Measurements from ENCODE around the gene SPHK1.

SPHK1 gene

GRCh38 chr17:76407509-76407908 lies 23.1 kb downstream of the SPHK1 start:
- DNase-seq (ENCODE audit: low read depth in 2 of 2), result no peak

- DNase-seq (ENCODE audit: low read depth in 2 of 2), result peak; percentile 25 to 47
These were observed 23.8 kb downstream of the SPHK1 start for GRCh38 chr17:76408037-76408849.

DNA sequence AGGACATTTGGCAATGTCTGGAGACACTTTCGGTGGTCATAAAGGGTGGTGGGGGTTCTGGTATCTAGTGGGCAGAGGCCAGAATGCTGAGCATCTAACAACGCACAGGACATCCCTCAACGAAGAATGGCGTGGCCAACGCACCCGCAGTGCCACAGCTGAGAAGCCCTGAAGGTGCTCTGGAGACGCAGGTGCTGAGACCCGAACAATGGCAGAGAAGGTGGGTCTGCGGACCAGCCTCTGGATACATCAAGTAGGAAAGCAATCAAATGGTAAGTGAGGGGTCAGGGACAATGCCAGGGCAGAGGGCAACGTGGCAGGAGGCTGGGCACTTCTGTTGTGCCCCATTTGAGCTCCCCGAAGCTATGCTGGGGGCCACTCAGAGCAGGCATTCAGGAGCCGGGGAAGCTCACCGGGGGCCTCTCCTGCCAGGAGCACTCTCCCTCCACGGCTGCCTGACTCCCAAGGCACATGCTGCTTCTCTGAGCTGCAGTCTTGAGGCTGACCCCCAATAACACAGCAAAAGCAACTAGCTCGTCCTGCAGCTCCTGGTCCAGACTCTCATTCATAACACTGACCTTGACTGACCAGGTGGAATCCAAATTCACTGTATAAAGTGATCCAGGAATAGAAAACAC lies 26.0 kb downstream of the SPHK1 start:
- DNase-seq (ENCODE audit: low read depth in 2 of 2), result no peak

DNA sequence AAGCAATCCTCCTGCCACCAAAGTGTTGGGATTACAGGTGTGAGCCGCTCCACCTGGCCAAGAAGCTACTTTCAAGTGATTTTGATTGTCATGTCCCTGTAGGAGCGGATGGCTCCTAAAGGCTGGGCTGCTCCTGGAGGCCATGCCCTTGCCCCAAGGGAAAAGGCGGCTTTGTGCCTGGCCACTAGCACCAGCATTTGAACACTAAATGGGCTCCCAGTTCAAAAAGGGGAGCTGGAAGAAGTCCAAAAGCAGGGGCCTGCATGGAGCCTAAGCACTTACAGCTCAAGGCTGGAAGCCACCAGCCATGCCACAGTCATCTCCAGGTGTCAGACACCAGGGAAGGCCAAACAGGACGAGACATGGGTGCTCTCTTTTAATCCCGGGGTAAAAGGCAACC lies 26.8 kb downstream of the SPHK1 start:
- no peak for DNase-seq (ENCODE audit: low read depth in 2 of 2)

GRCh38 chr17:76414334-76415295 lies 30.2 kb downstream of the SPHK1 start:
- no peak for DNase-seq (ENCODE audit: low read depth in 2 of 2)

- no peak for DNase-seq (ENCODE audit: low read depth in 2 of 2)
These were observed 31.4 kb downstream of the SPHK1 start for GRCh38 chr17:76415786-76416185.

DNA sequence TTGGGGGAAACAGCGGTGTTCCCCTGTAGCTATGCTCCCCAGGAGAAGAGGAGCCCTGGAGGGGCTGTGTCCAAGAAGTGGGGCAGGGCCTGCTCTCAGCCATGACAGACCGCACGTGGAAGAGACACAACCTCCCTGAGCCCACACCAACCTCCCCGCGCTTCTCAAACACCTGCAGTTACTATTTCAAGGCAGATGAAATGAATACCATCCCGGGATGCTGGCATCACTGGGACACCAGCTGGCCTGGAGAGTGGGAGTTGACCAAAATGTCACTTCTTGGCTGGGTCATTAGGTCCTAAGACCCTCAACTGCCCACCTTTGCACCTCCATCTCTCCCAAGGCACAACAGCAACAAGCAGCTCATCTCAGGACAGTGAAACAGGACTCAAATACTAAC lies 32.0 kb downstream of the SPHK1 start:
- DNase-seq (ENCODE audit: low read depth in 2 of 2), result no peak

- no peak for DNase-seq (ENCODE audit: low read depth in 2 of 2)
These were observed 32.5 kb downstream of the SPHK1 start for GRCh38 chr17:76416899-76417298.

DNA sequence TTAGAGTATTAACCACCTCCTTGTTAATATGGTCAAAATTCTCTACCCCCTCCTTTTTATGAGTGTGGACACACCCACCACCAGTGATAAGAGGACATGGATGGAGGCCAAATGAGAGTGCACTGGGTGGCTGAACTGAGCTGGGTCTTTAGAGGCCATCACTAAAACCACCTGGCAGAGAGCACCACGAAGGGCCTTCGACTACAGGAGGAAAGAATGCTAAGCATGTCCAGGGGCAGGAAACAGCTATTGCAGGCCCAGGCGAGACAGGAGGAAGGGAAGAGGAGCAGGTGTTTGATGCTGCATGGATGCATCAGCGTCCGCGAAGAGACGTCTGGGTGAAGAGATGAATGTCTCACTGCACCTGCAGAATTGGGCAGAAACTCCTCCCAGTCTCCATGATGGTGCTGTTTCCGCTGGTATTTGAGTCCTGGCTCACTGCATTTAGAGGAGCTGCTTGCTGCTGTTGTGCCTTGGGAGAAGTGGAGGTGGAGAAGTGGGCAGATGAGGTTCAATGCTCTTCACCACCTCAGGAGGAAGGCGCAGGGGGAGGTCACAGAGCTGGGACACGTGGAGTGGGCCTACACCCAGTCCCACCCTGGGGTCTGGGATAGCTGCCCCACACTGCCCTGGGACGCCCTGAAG lies 33.2 kb downstream of the SPHK1 start:
- DNase-seq (ENCODE audit: low read depth in 2 of 2), result no peak

- DNase-seq (ENCODE audit: low read depth in 2 of 2), result no peak
These were observed 35.3 kb downstream of the SPHK1 start for GRCh38 chr17:76419576-76420260.

- DNase-seq (ENCODE audit: low read depth in 2 of 2), result no peak
These were observed 36.1 kb downstream of the SPHK1 start for GRCh38 chr17:76420356-76421043.

GRCh38 chr17:76421044-76421407 lies 36.6 kb downstream of the SPHK1 start:
- no peak for DNase-seq (ENCODE audit: low read depth in 2 of 2)

- DNase-seq (ENCODE audit: low read depth in 2 of 2), result no peak
These were observed 38.0 kb downstream of the SPHK1 start for GRCh38 chr17:76422406-76422805.

DNA sequence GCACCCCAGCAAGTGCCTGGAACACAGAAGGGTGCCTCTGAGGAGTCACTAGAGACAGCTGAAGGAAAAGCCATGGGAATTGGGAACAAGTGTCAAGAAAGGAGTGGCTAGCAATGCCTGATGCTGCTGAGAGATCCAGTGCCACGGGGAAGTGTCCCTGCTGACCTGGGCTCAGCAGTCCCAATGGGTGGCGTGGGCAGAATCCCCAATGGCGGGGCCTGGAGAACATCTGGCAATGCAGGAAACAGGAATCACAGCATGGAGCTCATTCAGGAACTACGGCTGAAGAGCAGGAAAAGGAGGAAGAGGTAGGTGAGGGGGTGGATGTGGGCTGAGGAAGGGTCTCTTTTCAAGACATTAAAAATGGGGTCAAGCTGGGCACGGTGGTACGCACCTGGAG lies 38.5 kb downstream of the SPHK1 start:
- DNase-seq (ENCODE audit: low read depth in 2 of 2), result no peak

DNA sequence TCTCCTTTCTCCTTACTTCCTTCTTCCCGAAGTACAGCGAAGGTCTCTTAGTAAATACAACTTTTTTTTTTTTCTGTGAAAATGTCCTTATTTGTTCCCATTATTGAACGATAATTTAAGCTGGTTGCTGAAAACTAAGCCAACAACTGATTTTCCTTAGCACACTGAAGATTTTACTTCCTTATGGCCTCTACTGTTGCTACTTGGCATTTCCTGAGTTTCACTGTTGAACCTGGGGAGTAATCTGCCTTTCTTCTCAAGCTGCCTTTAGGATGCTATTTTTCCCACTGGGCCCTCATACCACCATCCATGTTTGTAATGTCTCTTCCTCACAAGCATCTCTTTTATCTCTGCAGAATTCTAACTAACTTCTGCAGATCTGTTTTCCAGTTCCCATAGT lies 42.4 kb downstream of the SPHK1 start:
- DNase-seq (ENCODE audit: low read depth in 2 of 2), result no peak

DNA sequence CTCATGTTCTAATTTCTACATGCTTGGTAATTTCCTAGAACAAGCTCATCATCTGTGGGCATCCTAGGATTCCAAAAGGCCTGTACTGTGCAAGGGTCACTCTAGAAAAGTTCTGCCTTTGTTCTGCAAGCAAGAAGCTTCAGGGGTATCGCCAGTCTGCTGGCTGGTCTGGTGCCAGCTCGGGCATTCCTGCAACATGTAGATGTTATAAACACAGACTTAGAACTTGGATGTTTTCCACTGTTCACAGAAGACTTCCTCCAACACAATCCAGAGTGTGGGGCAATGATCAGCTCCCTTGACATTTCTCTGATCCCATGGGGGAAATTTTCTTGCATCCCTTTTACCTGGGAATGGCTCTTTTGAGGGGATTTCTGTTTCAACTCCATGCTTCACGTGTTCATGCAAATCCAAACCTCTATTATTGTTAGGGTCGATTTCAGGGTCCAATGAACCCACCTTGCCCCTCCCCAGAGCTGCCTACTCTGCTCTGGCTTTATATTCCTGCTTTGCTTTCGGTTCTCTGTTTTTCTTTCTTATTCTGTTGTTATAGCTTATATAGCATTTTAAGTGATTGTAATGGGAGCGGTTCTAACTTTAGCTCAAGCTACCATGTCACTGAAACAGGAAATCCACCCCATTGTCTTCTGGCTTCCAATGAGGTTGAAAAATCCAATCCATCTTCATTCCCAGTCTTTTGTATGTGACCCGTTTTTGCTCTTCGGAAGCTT lies 43.3 kb downstream of the SPHK1 start:
- DNase-seq (ENCODE audit: low read depth in 2 of 2), result no peak

- DNase-seq (ENCODE audit: low read depth in 2 of 2), result no peak
These were observed 44.1 kb downstream of the SPHK1 start for GRCh38 chr17:76428511-76428910.

DNA sequence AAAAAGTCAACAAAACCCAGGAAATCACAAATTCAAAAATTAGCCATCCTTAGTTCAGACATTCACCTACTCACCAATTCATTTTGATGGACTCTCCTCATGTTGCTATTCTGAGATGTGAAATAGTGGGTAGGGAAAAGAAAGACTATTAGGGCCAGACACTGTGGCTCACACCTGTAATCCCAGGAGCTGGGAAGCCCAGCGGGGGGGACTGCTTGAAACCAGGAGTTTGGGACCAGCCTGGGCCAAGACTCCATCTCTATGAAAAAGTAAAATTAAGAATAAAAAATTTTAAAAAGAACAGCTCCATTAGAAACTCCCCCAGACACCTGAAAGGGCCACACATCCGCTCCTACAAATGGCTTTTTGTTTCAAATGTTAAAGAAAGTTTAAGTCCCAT lies 47.1 kb downstream of the SPHK1 start:
- DNase-seq (ENCODE audit: low read depth in 2 of 2), result no peak

GRCh38 chr17:76432004-76432403 lies 47.6 kb downstream of the SPHK1 start:
- DNase-seq (ENCODE audit: low read depth in 2 of 2), result no peak

- DNase-seq (ENCODE audit: low read depth in 2 of 2), result no peak
These were observed 48.4 kb downstream of the SPHK1 start for GRCh38 chr17:76432712-76433336.
